HG02852 (cell line): ENCODE results near the gene EFNB3.

ENCODE experiments used
- ATAC-seq: cut with Tn5 transposase; IDR thresholded peaks from one replicate; pipeline ENCODE4 v1.9.1; 2021; ENCODE audit warnings: mild to moderate bottlenecking, moderate library complexity; ENCODE audit not compliant: unreplicated experiment

The EFNB3 gene

DNA sequence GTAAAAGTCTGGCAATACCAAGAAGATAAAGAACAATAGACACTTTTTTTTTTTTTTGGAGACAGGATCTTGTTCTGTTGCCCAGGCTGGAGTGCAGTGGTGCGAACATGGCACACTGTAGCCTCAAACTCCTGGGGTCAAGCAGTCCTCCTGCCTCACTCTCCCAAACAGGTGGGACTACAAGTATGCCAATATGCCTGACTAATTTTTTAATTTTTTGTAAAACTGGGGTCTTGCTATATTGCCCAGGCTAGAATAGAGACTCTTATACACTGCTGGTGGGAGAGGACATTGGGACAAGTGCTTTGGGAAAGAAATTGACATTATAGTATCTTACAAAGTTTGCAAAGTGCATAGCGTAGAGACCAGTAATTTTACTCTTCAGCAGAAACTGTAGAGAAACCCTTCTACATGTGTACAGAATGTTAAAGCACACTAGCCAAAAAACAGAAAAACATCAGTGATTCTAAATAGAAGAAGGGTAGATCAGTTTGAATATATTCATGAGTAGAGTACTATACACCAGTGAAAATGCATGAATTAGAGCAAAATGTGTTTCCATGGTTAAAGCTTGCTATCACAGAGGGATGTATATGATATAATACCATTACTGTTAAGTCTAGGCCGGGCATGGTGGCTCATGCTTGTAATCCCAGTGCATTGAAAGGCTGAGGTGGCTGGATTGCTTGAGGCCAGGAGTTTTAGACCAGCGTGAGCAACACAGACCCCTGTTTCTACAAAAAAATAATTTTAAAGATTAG lies 7.0 kb upstream of the EFNB3 start:
- no peak for ATAC-seq

GRCh38 chr17:7700510-7700909 lies 4.5 kb upstream of the EFNB3 start:
- no peak for ATAC-seq

DNA sequence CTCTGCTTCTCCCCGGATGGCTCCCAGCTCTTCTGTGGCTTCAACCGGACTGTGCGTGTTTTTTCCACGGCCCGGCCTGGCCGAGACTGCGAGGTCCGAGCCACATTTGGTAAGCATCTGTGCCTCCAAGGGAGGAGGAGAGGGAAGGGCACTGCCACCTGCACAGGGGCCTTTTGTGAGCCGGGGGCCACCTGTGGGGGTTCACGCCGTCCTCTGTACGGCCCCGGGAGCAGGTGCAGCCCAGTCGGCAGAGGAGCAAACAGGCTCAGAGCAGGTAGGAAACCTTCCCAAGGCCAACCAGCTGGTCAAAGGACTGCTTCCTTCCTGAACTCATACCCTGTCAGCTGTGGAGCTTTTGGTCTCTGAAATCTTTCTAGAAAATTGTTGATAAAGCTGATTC lies 3.3 kb upstream of the EFNB3 start:
- no peak for ATAC-seq

DNA sequence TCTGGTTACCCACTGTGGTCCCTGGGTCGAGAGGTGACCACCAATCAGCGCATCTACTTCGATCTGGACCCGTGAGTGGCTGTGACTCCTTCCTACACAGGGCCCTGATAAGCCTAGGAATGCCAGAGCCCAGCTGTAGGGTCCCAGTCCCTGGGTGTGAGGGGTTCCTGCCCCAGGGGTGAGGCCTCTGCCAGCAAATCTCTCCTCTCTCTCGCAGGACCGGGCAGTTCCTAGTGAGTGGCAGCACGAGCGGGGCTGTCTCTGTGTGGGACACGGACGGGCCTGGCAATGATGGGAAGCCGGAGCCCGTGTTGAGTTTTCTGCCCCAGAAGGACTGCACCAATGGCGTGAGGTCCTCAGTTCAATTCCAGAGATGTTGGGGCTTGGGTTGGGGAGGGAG lies 2.2 kb upstream of the EFNB3 start:
- ATAC-seq, result no peak

DNA sequence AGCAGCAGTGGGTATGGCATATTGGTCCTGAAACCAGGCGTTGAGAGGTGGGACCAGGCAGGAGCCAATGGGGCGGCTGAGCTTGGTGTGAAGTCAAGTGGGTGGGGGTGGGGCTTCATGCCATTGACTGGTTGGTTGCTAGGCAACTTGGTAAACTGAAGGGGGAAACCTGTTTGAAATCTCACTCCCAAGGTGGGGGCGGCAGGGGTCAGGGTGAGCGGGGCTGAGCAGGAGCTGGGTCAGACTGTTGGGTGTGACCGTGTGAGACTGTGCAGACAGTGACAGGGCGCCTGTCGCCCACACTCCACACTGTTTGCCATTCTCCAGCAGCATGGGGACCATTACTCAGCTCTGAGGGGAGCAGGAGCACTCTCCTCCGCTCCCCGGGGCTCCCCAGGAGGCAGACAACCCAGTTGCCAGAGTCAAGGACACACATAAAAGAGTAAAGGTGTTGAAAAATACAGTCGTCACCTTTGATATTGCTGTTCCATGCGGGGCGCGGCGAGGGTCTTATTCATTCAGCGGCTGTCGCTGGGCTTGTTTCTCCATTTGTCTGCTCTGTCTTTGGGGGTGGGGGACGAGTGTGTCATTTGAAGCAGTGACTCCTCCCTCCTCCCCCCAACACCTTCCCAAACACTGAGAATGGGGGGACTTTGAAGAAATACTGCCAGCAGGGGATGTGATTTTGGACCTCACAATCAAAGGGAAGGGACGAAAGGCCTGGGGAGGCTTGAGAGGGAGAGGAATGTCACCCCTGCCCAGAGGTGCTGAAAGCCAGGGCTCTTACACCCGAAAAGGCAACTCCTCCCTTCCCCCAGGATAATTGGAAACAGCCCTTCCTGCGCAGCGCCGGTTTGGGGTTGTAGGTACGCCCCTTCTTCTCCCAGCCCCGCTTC lies 1.2 kb upstream of the EFNB3 start:
- ATAC-seq, result no peak

- no peak for ATAC-seq
Measured at GRCh38 chr17:7705269-7706255, 560 bp downstream of the EFNB3 start.

GRCh38 chr17:7706631-7707354 lies 1.8 kb downstream of the EFNB3 start:
- no peak for ATAC-seq

- ATAC-seq, result no peak
Measured at GRCh38 chr17:7707446-7707845, 2.4 kb downstream of the EFNB3 start.

DNA sequence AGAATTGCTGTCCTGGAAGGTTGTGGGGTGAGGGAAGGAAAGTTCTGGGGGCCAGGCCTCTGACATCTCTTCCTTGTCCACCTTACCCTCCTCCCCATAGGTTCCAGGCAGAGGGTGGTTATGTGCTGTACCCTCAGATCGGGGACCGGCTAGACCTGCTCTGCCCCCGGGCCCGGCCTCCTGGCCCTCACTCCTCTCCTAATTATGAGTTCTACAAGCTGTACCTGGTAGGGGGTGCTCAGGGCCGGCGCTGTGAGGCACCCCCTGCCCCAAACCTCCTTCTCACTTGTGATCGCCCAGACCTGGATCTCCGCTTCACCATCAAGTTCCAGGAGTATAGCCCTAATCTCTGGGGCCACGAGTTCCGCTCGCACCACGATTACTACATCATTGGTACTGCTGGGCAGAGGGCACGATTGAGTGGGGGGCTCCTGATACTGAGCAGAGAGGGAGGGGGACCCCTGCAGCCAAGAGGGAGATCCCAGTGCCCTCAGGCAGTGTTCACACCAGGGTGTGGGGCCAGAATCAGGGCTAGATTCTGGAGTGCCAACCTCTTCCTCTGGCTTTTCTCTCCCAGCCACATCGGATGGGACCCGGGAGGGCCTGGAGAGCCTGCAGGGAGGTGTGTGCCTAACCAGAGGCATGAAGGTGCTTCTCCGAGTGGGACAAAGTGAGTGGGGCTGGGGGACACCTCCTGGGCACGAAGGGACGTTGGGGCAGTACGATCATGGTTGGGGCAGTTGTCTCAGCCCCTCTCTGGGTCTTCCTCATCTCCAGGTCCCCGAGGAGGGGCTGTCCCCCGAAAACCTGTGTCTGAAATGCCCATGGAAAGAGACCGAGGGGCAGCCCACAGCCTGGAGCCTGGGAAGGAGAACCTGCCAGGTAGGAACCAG lies 3.1 kb downstream of the EFNB3 start:
- no peak for ATAC-seq

DNA sequence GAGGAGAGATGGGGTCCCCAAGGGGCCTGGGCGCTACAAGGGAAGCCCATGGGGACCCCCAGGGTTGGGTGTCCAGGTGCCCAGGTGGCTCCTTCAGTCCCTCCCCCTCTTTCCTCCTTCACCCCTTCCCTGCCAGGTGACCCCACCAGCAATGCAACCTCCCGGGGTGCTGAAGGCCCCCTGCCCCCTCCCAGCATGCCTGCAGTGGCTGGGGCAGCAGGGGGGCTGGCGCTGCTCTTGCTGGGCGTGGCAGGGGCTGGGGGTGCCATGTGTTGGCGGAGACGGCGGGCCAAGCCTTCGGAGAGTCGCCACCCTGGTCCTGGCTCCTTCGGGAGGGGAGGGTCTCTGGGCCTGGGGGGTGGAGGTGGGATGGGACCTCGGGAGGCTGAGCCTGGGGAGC lies 4.0 kb downstream of the EFNB3 start:
- no peak for ATAC-seq

- no peak for ATAC-seq
Measured at GRCh38 chr17:7710301-7710700, 5.3 kb downstream of the EFNB3 start.

- no peak for ATAC-seq
Measured at GRCh38 chr17:7711051-7711755, 6.2 kb downstream of the EFNB3 start.

- ATAC-seq, result no peak
Measured at GRCh38 chr17:7712111-7712771, 7.2 kb downstream of the EFNB3 start.

GRCh38 chr17:7713782-7714181 lies 8.8 kb downstream of the EFNB3 start:
- ATAC-seq, result no peak

DNA sequence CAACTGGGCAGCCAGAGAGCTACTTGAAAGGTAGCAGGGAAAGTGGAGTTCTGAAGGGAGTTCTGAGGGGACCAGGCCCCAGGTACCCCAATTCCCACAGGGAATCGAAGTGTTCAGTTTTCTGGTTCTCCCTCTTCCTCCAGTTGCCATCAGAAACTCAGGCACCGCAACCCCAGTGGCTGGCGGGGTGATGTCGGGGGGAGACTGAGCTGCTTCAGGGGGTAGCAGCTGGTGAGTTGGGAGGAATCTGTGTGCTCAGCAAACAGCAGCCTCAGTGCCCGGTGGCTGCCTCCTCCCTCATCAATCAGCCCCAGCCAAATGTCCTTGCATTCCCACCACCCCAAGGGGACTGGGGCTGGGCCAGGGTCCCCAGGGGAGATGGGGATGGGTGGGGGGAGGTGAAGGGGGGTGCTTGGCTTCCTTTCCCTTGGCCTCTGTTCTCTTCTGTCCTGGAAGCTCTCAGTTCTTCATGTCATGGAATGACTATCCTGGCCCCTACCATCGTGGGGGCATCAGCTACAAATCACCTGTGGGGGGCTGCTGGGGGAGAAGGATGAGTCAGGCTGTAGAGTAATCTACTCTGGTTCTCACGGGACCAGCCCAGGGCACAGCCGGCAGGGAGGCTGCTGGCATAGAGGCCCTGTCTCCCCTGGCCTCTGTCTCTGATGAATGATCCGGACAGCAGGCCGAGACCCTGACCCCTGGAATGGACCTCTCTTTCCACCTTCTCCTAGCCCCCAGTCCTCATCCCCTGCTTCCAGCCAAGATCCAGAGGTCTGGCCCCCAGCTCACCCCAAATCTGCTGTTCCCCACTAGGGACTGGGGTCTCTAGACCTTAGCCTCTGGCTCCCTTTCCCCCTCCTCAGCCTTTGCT lies 10.0 kb downstream of the EFNB3 start:
- ATAC-seq, result no peak

GRCh38 chr17:7715936-7716886 lies 11.2 kb downstream of the EFNB3 start:
- no peak for ATAC-seq
